ENCODE results near the gene PROZ.
"Not testable (repeated sequence)": the region's sequence is repeated elsewhere in the genome, so short reads cannot be mapped to it uniquely, and the experiment has no call there.

PROZ gene, protein sequence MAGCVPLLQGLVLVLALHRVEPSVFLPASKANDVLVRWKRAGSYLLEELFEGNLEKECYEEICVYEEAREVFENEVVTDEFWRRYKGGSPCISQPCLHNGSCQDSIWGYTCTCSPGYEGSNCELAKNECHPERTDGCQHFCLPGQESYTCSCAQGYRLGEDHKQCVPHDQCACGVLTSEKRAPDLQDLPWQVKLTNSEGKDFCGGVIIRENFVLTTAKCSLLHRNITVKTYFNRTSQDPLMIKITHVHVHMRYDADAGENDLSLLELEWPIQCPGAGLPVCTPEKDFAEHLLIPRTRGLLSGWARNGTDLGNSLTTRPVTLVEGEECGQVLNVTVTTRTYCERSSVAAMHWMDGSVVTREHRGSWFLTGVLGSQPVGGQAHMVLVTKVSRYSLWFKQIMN

DNA sequence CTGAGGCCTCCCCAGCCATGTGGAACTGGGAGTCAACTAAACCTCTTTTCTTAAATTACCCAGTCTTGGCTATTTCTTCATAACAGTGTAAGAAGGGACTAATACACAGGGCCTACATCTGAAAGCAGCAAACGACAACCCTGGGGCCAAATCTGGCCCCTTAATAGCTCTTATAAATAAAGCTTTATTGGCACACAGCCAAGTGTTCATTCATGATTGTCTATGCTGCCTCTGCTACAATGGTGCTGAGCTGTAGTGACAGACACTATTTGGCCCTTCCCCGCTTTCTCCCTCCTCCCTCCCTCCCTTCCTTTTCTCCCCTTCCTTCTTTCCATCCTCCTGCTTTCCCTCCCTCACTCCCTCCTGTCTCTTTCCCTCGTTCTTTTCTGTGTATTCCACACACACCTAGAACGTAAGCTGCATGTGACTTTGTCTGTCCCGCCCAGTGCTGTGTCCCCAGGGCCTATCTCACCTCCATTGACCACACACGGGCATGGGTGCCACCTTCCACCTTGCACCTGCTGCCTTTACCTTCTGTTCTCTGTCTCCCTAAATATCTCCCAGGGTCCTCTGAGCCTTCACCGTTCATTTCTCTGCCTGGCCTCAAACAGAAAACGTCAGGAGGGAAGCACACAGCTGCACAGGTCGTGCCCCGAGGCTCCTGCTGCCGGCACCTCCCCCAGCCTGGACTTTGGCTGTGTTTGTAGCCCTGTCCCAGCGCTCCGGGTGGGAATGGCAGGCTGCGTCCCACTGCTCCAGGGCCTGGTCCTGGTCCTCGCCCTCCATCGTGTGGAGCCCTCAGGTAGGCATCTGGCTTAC, at the start of gene PROZ:
Gene PROZ (plus strand): TSS at position 720 of the 819 bp plus-strand sequence. CDS start 13 bp downstream, at position 733.
- H3K4me3 ChIP-seq (ENCODE audit: low read depth, low read length): no peak within 1 kb of the TSS
- TF ChIP-seq, protein P1, sequence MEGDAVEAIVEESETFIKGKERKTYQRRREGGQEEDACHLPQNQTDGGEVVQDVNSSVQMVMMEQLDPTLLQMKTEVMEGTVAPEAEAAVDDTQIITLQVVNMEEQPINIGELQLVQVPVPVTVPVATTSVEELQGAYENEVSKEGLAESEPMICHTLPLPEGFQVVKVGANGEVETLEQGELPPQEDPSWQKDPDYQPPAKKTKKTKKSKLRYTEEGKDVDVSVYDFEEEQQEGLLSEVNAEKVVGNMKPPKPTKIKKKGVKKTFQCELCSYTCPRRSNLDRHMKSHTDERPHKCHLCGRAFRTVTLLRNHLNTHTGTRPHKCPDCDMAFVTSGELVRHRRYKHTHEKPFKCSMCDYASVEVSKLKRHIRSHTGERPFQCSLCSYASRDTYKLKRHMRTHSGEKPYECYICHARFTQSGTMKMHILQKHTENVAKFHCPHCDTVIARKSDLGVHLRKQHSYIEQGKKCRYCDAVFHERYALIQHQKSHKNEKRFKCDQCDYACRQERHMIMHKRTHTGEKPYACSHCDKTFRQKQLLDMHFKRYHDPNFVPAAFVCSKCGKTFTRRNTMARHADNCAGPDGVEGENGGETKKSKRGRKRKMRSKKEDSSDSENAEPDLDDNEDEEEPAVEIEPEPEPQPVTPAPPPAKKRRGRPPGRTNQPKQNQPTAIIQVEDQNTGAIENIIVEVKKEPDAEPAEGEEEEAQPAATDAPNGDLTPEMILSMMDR (IDR thresholded peaks at IDR 0.05; ENCODE audit: low read depth, low read length): no peak

DNA sequence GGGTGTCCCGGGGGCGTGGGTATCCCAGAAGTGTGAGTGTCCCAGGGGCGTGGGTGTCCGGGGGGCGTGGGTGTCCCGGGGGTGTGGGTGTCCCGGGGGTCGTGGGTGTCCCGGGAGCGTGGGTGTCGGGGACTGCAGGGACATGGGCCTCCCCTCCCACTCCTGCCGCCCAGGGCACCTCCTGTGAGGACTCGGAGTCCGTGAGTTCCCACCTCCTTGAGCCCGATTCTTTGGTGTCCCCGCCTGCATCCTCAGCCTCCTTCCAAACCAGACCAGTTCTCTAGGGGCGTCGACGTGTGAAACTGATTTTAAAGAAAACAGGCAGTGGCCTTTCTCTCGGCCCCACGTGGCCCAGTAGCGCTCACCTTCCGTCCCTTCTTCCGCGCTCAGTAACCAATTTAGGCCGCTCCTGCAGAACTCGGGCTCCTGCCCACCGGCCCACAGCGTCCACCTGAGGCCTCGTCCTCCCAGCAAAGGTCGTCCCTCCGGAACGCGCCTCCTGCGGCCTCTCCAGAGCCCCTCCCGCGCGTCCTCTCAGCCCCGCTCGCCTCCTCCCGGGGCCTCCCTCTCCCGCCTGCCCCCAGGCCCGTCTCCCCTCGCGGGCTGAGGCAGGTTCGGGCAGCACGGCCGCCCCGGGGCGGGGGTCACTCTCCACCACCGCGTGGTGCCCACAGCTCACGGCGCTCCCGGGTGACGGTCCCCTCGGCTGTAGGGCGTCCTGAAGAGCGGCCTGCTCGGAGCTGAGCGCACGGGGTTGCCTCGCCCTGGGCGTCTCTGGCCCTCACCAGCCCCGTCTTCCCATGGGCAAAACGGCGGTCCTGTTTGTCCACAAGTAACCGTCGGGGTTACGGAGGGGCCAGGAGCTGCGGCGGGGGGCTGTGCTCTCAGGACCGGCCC, 49.0 kb upstream of the PROZ start:
- no peak overlapping the region for H3K4me3 ChIP-seq (ENCODE audit: low read depth, low read length)
- TF ChIP-seq, protein P1 (IDR thresholded peaks at IDR 0.05; ENCODE audit: low read depth, low read length): no peak

DNA sequence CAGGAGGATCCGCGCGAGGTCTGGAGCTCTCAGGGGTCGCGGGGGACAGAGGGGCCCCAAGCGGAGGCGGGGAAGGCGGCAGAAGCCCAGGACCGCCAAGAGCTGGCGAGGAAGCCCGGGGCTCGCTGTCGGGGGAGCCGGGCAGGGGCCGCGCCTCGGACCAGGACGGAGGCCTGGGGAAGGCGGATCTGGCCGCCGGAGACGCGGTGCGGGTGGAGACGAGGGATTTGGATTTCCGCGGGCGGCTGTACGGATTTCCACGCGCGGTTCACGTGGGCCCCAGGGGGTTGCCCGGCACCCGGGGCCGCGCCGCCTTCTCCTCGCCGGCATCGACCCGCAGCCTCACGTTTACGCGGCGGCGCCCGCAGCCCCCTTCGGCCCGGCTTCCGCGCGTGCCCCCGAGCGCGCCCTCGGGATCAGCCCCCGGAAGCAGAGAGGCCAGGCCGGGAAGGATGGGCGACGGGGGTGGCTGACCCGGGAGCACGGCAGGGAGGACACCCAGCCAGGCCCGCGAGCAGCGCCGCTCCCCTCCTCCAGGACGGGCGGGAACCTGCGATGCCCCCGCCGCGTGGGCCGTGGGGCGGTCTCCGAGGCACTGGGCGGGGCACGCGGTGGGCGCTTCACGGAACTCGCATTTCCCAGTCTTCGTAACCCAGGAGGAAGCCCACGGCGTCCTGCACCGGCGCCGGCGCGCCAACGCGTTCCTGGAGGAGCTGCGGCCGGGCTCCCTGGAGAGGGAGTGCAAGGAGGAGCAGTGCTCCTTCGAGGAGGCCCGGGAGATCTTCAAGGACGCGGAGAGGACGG, 48.2 kb upstream of the PROZ start:
- no peak overlapping the region; the same call in 1 of the 2 replicates for H3K4me3 ChIP-seq (ENCODE audit: low read depth, low read length)
- TF ChIP-seq, protein P1 (IDR thresholded peaks at IDR 0.05; ENCODE audit: low read depth, low read length): no peak

DNA sequence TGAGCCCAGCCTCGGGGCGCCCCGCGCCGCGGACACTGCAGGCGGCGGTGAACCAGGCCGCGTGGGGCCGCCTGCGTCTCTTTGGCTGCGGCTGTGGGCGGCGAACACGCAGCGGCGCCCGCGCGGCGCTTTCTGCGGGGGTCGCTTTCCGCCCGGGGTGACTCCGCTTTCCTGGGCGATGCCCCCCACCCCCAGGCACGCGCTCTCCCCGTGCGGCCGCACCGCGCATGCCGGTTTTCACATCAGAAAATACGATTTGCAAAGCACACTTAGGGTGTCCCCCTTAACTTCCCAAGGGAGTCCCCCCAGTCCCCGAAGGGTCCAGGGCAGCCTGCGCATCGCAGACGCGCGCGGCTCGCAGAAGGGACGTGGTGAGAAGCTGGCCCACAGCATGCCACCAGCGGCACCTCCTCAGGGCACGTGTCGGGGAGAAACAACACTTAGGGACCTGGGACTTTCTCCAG, 47.6 kb upstream of the PROZ start:
- no peak overlapping the region for H3K4me3 ChIP-seq (ENCODE audit: low read depth, low read length)
- TF ChIP-seq, protein P1 (IDR thresholded peaks at IDR 0.05; ENCODE audit: low read depth, low read length): no peak

DNA sequence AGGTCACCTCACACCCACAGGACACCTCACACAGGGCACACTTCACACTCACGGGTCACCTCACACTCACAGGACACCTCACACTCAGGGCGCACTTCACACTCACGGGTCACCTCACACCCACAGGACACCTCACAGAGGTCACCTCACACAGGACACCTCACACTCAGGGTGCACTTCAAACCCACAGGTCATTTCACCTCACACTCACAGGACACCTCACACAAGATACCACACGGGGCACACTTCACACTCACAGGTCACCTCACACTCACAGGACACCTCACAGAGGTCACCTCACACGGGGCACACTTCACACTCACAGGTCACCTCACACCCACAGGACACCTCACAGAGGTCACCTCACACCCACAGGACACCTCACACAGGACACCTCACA, 46.6 kb upstream of the PROZ start:
- H3K4me3 ChIP-seq (ENCODE audit: low read depth, low read length): not testable (repeated sequence)

DNA sequence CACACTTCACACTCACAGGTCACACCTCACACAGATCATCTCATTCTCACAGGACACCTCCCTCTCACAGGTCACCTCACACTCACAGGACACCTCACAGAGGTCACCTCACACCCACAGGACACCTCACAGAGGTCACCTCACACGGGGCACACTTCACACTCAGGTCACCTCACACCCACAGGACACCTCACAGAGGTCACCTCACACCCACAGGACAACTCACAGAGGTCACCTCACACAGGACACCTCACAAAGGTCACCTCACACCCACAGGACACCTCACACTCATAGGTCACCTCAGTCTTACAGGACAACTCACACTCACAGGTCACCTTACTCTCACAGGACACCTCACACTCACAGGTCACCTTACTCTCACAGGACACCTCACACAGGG, 46.0 kb upstream of the PROZ start:
- H3K4me3 ChIP-seq (ENCODE audit: low read depth, low read length): not testable (repeated sequence)

DNA sequence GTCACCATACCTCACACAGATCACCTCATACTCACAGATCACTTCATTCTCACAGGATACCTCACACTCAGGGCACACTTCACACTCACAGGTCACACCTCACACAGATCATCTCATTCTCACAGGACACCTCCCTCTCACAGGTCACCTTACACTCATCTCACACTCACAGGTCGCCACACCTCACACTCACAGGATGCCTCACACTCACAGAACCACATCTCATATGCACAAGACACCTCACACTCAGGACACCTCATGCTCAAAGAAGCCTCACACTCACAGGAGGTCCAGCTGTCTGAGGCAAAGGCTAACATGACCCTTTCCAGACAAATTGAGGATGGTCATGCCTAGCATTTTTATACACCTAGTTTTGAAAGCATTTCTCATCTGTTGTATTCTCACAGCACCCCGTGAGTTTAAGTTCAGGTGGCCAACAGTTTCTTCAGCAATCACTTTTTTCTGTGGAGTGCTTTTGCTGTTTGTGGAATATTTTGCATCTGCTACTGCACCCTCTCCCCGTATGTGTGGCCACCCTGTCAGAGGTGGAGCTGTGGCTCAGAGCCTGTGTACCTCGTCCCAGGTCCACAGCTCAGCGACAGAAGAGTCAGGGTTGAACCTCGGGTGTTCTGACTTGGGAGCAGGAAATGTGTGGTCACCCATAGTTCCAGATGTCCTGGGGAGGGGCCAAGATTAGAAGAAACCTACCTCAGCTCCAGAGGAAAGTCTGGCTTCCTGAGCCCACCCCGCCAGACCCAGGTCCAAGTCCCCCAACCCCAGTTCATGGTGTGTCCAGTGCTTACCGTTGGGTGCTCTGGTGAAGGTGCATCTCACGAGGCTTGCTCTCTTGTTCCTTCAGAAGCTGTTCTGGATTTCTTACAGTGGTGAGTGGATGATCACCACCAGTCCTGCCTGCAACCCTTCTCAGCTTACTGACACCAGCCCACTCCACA, 45.3 kb upstream of the PROZ start:
- TF ChIP-seq, protein P1 (IDR thresholded peaks at IDR 0.05; ENCODE audit: low read depth, low read length): no peak
- no peak overlapping the region for H3K4me3 ChIP-seq (ENCODE audit: low read depth, low read length)

All from WI38 (cell line).